Thyroid gland (tissue), 4 donors: ENCODE results near the gene MAPK8.

Experiments used
- POLR2A ChIP-seq, 2 donors: fragments of 450-650 bp; IDR thresholded peaks; one replicate each; pipeline ENCODE4 v1.6.1; 2017; ENCODE audit warnings: antibody characterized with exemption in 2 of 2, mild to moderate bottlenecking in 2 of 2, moderate library complexity in 1 of 2
- TF ChIP-seq, protein P1 (sequence below), 6 experiments: fragments of 200-600 bp in 3 of 6; fragments of 450-650 bp in 3 of 6; sonication (generic) in 3 of 6; IDR thresholded peaks; one replicate each; pipeline ENCODE4 v1.5.1; 2016 to 2019; ENCODE audit warnings: antibody characterized with exemption in 6 of 6, mild to moderate bottlenecking in 2 of 6, inconsistent platforms in 1 of 6, moderate library complexity in 1 of 6

DNA sequence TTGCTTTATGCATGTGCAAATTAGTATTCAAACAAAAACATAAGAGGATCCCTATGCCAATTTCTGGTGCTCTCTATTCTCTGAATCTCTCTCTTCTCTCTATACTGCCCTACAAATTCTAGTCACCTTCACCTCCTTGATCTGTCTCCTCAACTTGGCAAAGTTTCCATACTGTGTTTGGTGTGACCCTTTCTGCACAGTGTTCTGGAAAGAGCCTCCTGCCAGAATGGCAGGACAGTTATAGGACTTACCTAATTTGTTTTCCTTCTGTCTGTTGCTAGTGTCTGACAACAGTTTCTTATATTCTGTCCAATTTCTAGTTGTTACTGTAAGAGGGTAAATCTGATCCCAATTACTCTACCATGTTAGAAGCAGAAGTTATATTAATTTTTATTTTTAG, 34.3 kb downstream of the MAPK8 start:
- TF ChIP-seq, protein P1, sequence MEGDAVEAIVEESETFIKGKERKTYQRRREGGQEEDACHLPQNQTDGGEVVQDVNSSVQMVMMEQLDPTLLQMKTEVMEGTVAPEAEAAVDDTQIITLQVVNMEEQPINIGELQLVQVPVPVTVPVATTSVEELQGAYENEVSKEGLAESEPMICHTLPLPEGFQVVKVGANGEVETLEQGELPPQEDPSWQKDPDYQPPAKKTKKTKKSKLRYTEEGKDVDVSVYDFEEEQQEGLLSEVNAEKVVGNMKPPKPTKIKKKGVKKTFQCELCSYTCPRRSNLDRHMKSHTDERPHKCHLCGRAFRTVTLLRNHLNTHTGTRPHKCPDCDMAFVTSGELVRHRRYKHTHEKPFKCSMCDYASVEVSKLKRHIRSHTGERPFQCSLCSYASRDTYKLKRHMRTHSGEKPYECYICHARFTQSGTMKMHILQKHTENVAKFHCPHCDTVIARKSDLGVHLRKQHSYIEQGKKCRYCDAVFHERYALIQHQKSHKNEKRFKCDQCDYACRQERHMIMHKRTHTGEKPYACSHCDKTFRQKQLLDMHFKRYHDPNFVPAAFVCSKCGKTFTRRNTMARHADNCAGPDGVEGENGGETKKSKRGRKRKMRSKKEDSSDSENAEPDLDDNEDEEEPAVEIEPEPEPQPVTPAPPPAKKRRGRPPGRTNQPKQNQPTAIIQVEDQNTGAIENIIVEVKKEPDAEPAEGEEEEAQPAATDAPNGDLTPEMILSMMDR (IDR thresholded peaks at IDR 0.05): no peak
- no peak for TF ChIP-seq POLR2A (IDR thresholded peaks at IDR 0.05)
